ENCODE data around the gene IRF9.

IRF9 gene

DNA sequence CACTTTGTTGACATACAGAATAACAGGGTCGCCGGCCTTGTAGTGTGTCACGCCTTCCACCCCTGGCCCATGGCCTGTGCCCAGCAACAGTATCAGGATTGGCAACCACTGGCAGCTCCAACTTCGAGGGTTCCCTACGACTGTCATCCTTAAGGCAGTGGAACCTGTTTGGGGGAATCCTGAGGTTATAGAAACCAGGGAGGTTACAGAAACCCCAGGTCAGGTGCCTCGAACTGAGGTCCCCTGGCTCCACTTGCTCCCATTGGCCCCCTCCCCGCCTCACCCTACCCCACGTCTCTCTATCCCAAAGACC lies 33.8 kb downstream of the IRF9 start:
- Histone ChIP-seq H3K4me2 (ENCODE audit: insufficient read depth, low read length, poor library complexity, severe bottlenecking) (peak overlapping the region; percentile 96), H3K36me3 (replicated peaks in 1 of 2; ENCODE audit: control insufficient read depth in 2 of 2, insufficient read depth in 2 of 2, low read length in 2 of 2) (peaks cover 22 to 52% of the 10 kb centered on the region in 2 donors), H3K18ac (ENCODE audit: low read length) (peak overlapping the region; percentile 100), H2BK15ac (ENCODE audit: low read length) (peak overlapping the region; percentile 64), H3K79me1 (ENCODE audit: low read depth, low read length) (peaks cover 3% of the 10 kb centered on the region), H3K4ac (ENCODE audit: low read length) (peak overlapping the region; percentile 5), H4K8ac (ENCODE audit: low read depth, low read length) (no peak overlapping the region), H3K4me1 (ENCODE audit: control insufficient read depth in 2 of 2, insufficient read depth in 1 of 2, low read depth in 1 of 2, low read length in 2 of 2) (peaks cover 2 to 5% of the 10 kb centered on the region in 2 donors), H3K23ac (ENCODE audit: low read depth, low read length, poor library complexity) (peak overlapping the region; percentile 7), H2BK5ac (ENCODE audit: low read length) (peak overlapping the region; percentile 95), H2BK120ac (ENCODE audit: low read depth, low read length) (no peak overlapping the region), H2BK12ac (ENCODE audit: low read length) (no peak overlapping the region), H2AK5ac (ENCODE audit: low read depth, low read length) (peak overlapping the region; percentile 9), H3K4me3 (ENCODE audit: low read length in 2 of 2) (peak overlapping the region; percentile 53 to 92), H3K9me3 (replicated peaks in 1 of 2; ENCODE audit: control insufficient read depth in 2 of 2, insufficient read depth in 1 of 2, low read depth in 1 of 2, low read length in 2 of 2) (no peaks in the 10 kb centered on the region), H3K27ac (replicated peaks; ENCODE audit: low read length) (peak overlapping the region; percentile 97), H4K91ac (ENCODE audit: low read depth, low read length, poor library complexity) (no peak overlapping the region), H3K9ac (ENCODE audit: low read depth, low read length, poor library complexity) (peak overlapping the region; percentile 93), H2AFZ (ENCODE audit: low read length) (peak overlapping the region; percentile 99), H3K14ac (ENCODE audit: low read length) (peak overlapping the region; percentile 89), H3K27me3 (ENCODE audit: control insufficient read depth in 3 of 3, insufficient read depth in 3 of 3, low read depth in 1 of 3, low read length in 3 of 3) (peaks cover 0 to 2% (median 0%) of the 10 kb centered on the region in 3 experiments)
- DNase-seq (ENCODE audit: low spot score) = no peak
- WGBS, 2 donors (ENCODE audit: extremely low coverage in 2 of 2, insufficient read length in 2 of 2, insufficient replicate concordance in 1 of 2) = no CpG with 5 or more reads among the region's 8 CpGs

DNA sequence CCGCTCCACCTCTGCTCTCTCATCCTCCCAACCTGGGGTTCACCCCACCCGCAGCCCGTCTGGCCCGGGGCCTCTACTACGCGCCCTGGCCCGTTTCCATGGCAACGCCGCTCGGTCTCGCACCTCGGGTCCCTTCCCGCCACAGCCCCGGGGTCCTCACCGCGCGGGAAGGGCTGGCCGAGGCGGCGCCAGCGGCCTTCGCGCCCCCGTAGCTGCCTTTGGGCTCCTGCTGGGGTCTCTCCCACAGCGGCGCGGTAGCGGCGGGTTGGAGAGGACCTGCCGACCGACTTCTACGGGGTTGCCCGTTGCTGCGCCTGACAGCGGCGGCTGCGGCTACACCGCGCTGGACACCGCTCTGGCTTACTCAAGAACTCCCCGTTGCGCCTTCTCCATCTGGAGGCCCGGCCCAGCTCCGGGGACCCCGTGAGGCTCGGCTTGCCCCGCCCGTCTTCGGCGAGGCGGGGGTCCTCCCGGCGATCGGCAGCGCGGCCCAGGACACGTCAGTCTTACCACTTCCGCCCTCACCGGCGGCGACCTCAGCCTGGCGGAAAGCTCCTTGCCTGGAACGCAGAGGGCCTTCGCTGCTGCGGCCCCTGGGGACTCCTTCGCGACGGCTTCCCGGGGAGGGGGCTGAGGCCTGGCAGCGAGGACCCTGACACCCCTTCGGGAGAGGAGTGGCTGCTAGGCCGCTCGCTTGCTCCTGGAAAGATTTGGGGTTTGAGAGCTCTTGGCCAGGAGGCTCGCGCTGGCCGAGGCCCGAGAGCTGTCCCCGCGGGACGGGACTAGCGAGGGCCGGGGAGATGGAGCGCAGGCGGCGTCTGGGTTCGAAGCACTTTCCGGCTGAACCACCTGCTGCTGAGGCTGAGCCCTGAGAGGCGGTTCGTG lies 34.4 kb downstream of the IRF9 start, which contains the start of gene TM9SF1:
Gene TM9SF1 (minus strand): TSS at position 256 of the 885 bp plus-strand sequence. CDS start 422 bp downstream, outside the sequence.
- peak within 1 kb of the TSS; percentile 43 for H4K8ac ChIP-seq (ENCODE audit: low read depth, low read length)
- peak within 1 kb of the TSS; percentile 64 for H2BK15ac ChIP-seq (ENCODE audit: low read length)
- peak within 1 kb of the TSS; percentile 20 for H2AK5ac ChIP-seq (ENCODE audit: low read depth, low read length)
- peaks cover 20 to 50% of the 10 kb centered on the region in 2 donors for H3K36me3 ChIP-seq (replicated peaks in 1 of 2; ENCODE audit: control insufficient read depth in 2 of 2, insufficient read depth in 2 of 2, low read length in 2 of 2)
- peak within 1 kb of the TSS; percentile 89 for H3K14ac ChIP-seq (ENCODE audit: low read length)
- peak within 1 kb of the TSS; percentile 5 for H3K4ac ChIP-seq (ENCODE audit: low read length)
- H3K27ac ChIP-seq (replicated peaks; ENCODE audit: low read length) = peak within 1 kb of the TSS; percentile 97
- H4K91ac ChIP-seq (ENCODE audit: low read depth, low read length, poor library complexity) = no peak within 1 kb of the TSS
- H3K79me1 ChIP-seq (ENCODE audit: low read depth, low read length) = peaks cover 3% of the 10 kb centered on the region
- H3K4me2 ChIP-seq (ENCODE audit: insufficient read depth, low read length, poor library complexity, severe bottlenecking) = peak within 1 kb of the TSS; percentile 96
- H3K23ac ChIP-seq (ENCODE audit: low read depth, low read length, poor library complexity) = peak within 1 kb of the TSS; percentile 93
- peak within 1 kb of the TSS; percentile 76 for H2BK120ac ChIP-seq (ENCODE audit: low read depth, low read length)
- WGBS, 2 donors (ENCODE audit: extremely low coverage in 2 of 2, insufficient read length in 2 of 2, insufficient replicate concordance in 1 of 2) = no CpG with 5 or more reads among the region's 89 CpGs
- H3K27me3 ChIP-seq (ENCODE audit: control insufficient read depth in 3 of 3, insufficient read depth in 3 of 3, low read depth in 1 of 3, low read length in 3 of 3) = peaks cover 0 to 2% (median 0%) of the 10 kb centered on the region in 3 experiments
- peak within 1 kb of the TSS; percentile 93 for H3K9ac ChIP-seq (ENCODE audit: low read depth, low read length, poor library complexity)
- peak within 1 kb of the TSS; percentile 95 for H2BK5ac ChIP-seq (ENCODE audit: low read length)
- H3K4me3 ChIP-seq (ENCODE audit: low read length in 2 of 2) = peak within 1 kb of the TSS; percentile 53 to 92
- H2BK12ac ChIP-seq (ENCODE audit: low read length) = peak within 1 kb of the TSS; percentile 58
- H3K9me3 ChIP-seq (replicated peaks in 1 of 2; ENCODE audit: control insufficient read depth in 2 of 2, insufficient read depth in 1 of 2, low read depth in 1 of 2, low read length in 2 of 2) = no peaks in the 10 kb centered on the region
- peaks cover 2 to 5% of the 10 kb centered on the region in 2 donors for H3K4me1 ChIP-seq (ENCODE audit: control insufficient read depth in 2 of 2, insufficient read depth in 1 of 2, low read depth in 1 of 2, low read length in 2 of 2)
- peak within 1 kb of the TSS; percentile 100 for H3K18ac ChIP-seq (ENCODE audit: low read length)
- peak within 1 kb of the TSS; percentile 99 for H2AFZ ChIP-seq (ENCODE audit: low read length)
- DNase-seq (ENCODE audit: low spot score) = peak; percentile 71

DNA sequence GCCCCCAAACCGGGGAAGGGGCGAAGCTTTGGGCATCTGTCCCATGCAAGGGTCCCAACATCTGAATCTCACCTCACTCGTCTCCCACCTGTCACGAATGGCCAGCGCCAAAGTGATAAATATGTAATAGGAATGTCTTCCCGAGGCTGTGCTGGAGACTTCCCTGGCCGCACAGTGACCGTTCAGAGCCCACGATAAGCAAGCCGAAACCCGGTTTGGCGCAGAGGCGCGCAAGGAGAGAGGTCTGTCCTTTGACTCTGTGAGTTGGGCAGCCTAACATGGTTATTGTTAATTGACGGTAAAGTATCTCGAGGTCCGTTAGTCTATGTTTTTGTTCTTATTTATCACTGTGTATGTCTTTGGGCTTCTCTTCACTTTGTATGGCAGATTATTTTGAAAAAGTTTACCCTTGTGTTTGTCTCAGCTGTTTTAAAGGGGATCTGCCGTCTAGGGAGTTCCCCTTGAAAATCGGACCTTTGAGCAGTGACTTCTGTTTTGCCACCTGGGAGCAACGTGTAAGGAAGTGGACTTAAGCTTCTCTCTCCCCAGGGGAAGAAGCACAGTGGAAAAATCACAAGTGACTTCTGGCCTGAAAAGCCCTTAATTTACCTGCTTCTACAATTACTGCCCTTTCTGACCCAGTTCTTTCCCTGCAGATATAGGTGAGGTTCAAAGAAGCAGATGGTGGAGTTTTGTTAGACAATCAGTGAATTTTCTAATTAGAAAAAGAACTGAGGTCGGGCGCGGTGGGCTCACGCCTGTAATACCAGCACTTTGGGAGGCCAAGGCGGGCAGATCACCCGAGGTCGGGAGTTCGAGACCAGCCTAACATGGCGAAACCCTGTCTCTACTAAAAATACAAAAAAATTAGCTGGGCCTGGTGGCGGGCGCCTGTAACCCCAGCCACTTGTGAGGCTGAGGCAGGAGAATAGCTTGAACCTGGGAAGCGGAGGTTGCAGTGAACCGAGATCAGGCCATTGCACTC lies 35.3 kb downstream of the IRF9 start:
- no CpG with 5 or more reads among the region's 33 CpGs for WGBS, 2 donors (ENCODE audit: extremely low coverage in 2 of 2, insufficient read length in 2 of 2, insufficient replicate concordance in 1 of 2)
- Histone ChIP-seq H4K8ac (ENCODE audit: low read depth, low read length) (no peak overlapping the region), H3K4ac (ENCODE audit: low read length) (no peak overlapping the region), H2AK5ac (ENCODE audit: low read depth, low read length) (peak overlapping the region; percentile 20), H2BK120ac (ENCODE audit: low read depth, low read length) (peak overlapping the region; percentile 76), H3K4me2 (ENCODE audit: insufficient read depth, low read length, poor library complexity, severe bottlenecking) (peak overlapping the region; percentile 96), H2BK15ac (ENCODE audit: low read length) (no peak overlapping the region), H3K27ac (replicated peaks; ENCODE audit: low read length) (peak overlapping the region; percentile 97), H4K91ac (ENCODE audit: low read depth, low read length, poor library complexity) (no peak overlapping the region), H3K14ac (ENCODE audit: low read length) (no peak overlapping the region), H3K9ac (ENCODE audit: low read depth, low read length, poor library complexity) (peak overlapping the region; percentile 93), H3K79me1 (ENCODE audit: low read depth, low read length) (peaks cover 3% of the 10 kb centered on the region), H3K23ac (ENCODE audit: low read depth, low read length, poor library complexity) (peak overlapping the region; percentile 93), H3K27me3 (ENCODE audit: control insufficient read depth in 3 of 3, insufficient read depth in 3 of 3, low read depth in 1 of 3, low read length in 3 of 3) (peaks cover 0 to 2% (median 0%) of the 10 kb centered on the region in 3 experiments), H3K9me3 (replicated peaks in 1 of 2; ENCODE audit: control insufficient read depth in 2 of 2, insufficient read depth in 1 of 2, low read depth in 1 of 2, low read length in 2 of 2) (peaks cover 0 to 3% of the 10 kb centered on the region in 2 donors), H2AFZ (ENCODE audit: low read length) (peak overlapping the region; percentile 99), H3K4me3 (ENCODE audit: low read length in 2 of 2) (peak overlapping the region; percentile 53 to 92), H3K36me3 (replicated peaks in 1 of 2; ENCODE audit: control insufficient read depth in 2 of 2, insufficient read depth in 2 of 2, low read length in 2 of 2) (peaks cover 19 to 48% of the 10 kb centered on the region in 2 donors), H2BK5ac (ENCODE audit: low read length) (no peak overlapping the region), H2BK12ac (ENCODE audit: low read length) (no peak overlapping the region), H3K18ac (ENCODE audit: low read length) (no peak overlapping the region), H3K4me1 (ENCODE audit: control insufficient read depth in 2 of 2, insufficient read depth in 1 of 2, low read depth in 1 of 2, low read length in 2 of 2) (peaks cover 2 to 5% of the 10 kb centered on the region in 2 donors)
- DNase-seq (ENCODE audit: low spot score) = no peak
